Esophagus squamous epithelium (tissue), 5 donors: ENCODE results near the gene ZSWIM6. TPM values are rescaled to one million over a fixed set of nuclear protein-coding genes. Genes with fewer than 3 reads are reported as not detected.
A peak's percentile ranks its signal among the peaks of the same experiment; 100 is the strongest.

Source experiments
- DNase-seq: peaks from one replicate; lab custom pipeline; 2025; lab: John Stamatoyannopoulos, UW
- H3K27ac ChIP-seq, 4 donors: fragments of 200-600 bp; sonication (generic); one replicate each; pipeline ENCODE4 v1.5.1; 2016 to 2019; ENCODE audit warnings: mild to moderate bottlenecking in 1 of 4
- H3K27me3 ChIP-seq, 4 donors: fragments of 200-600 bp; sonication (generic); 1 replicate in 3 of 4; 2 replicates in 1 of 4; pipeline versions ENCODE4 v1.5.1 to v1.6.0; 2017 to 2021; ENCODE audit warnings: antibody characterized with exemption in 1 of 4
- H3K36me3 ChIP-seq, 3 donors: fragments of 200-600 bp; sonication (generic); one replicate each; pipeline ENCODE4 v1.5.1; 2016 to 2019
- H3K4me1 ChIP-seq, 3 donors: fragments of 200-600 bp; sonication (generic); one replicate each; pipeline ENCODE4 v1.5.1; 2017 to 2019
- H3K4me3 ChIP-seq, 4 donors: fragments of 200-600 bp; sonication (generic); 1 replicate in 3 of 4; 2 replicates in 1 of 4; pipeline ENCODE4 v1.5.1; 2016 to 2019; ENCODE audit warnings: mild to moderate bottlenecking in 2 of 4, moderate library complexity in 1 of 4
- H3K9me3 ChIP-seq, 3 donors: fragments of 200-600 bp; sonication (generic); one replicate each; pipeline ENCODE4 v1.5.1; 2016 to 2019
- POLR2A ChIP-seq, 4 donors: fragments of 450-650 bp; IDR thresholded peaks; one replicate each; pipeline ENCODE4 v1.6.1; 2017; ENCODE audit warnings: antibody characterized with exemption in 4 of 4, mild to moderate bottlenecking in 4 of 4, moderate library complexity in 3 of 4
- WGBS, 2 donors: methylation state at CpG; one replicate each; pipeline ENCODE4 v1.1.5; 2018; 5-methylcytosine and 5-hydroxymethylcytosine counted together
- intact Hi-C: fragments of 100-400 bp; cut with DNase I; formaldehyde crosslinking; loops from one replicate; pipeline ENCODE4 v1.15.0; 2022
- total RNA-seq, 4 donors: library from RNA; depleted of rRNA; stranded (reverse); fragments of >200 nt; gene quantifications; one replicate each; pipeline ENCODE4 v1.1.0, GENCODE V29; 2016
- TF ChIP-seq, protein P1 (sequence below), 6 experiments: fragments of 450-650 bp in 4 of 6; fragments of 200-600 bp in 2 of 6; sonication (generic) in 2 of 6; IDR thresholded peaks; one replicate each; pipeline ENCODE4 v1.5.1; 2016 to 2019; ENCODE audit warnings: antibody characterized with exemption in 6 of 6, mild to moderate bottlenecking in 4 of 6, moderate library complexity in 4 of 6
- donor health status: DM: yes; HTN: yes; CAD: no.

The ZSWIM6 gene
- total RNA-seq, 4 donors from 2014 or later, result 6.4 to 12.4 (median 8.8) TPM

DNA sequence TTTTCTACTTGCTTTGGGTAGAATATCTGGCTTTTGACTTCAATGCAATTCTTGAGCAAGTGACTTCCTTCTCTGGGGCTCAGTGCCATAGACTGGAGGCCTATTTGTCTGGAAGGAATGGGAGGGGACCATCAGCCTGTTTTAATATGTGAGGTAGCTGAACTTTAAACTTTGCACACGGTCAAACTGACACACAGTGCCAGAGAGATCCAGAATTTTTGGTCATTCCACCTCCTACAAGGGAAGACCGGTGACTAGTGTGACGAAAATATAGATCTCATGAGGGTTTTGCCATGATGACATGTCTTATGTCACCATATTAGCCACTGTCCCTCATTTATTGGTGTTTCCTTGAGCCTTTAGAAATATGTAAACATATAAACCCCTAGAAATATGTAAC is 44.6 kb upstream of the ZSWIM6 start:
- TF ChIP-seq, protein P1, sequence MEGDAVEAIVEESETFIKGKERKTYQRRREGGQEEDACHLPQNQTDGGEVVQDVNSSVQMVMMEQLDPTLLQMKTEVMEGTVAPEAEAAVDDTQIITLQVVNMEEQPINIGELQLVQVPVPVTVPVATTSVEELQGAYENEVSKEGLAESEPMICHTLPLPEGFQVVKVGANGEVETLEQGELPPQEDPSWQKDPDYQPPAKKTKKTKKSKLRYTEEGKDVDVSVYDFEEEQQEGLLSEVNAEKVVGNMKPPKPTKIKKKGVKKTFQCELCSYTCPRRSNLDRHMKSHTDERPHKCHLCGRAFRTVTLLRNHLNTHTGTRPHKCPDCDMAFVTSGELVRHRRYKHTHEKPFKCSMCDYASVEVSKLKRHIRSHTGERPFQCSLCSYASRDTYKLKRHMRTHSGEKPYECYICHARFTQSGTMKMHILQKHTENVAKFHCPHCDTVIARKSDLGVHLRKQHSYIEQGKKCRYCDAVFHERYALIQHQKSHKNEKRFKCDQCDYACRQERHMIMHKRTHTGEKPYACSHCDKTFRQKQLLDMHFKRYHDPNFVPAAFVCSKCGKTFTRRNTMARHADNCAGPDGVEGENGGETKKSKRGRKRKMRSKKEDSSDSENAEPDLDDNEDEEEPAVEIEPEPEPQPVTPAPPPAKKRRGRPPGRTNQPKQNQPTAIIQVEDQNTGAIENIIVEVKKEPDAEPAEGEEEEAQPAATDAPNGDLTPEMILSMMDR (IDR thresholded peaks at IDR 0.05), result no peak
- no peak for TF ChIP-seq POLR2A (IDR thresholded peaks at IDR 0.05)
- WGBS, 2 donors, result 92 to 94% methylated on average over 3 of the region's 3 CpGs
- Histone ChIP-seq H3K27ac (no peak overlapping the region), H3K4me1 (peaks cover 0 to 37% (median 7%) of the 10 kb centered on the region in 3 donors), H3K36me3 (no peaks in the 10 kb centered on the region), H3K9me3 (no peaks in the 10 kb centered on the region), H3K4me3 (no peak overlapping the region), H3K27me3 (no peaks in the 10 kb centered on the region)
- DNase-seq, result no peak
- intact Hi-C loops, result no loop called here

DNA sequence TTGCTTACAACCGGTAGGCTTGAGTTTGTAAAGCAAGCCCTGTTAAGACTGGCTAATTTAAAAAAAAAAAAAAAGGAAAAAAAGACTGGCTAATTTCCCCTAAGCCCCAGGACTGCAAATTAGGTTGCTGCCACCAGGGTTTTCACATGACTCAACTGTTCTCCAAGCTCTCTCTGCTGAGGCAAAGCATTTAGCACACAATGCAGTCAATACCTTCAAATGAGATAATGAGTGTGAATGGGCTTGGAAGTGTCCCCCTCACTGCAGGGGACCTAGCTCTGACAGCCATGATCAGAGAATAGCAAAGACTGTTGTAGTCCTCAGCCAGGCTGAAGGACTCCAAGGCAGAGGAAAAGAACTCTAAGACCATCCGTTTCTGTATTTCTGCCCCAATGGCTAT is 42.8 kb upstream of the ZSWIM6 start:
- TF ChIP-seq, protein P1 (IDR thresholded peaks at IDR 0.05), result peak in 2 of 6 experiments; percentile 14 to 23
- TF ChIP-seq POLR2A (IDR thresholded peaks at IDR 0.05), result no peak
- Histone ChIP-seq H3K4me1 (peaks cover 7 to 55% (median 10%) of the 10 kb centered on the region in 3 donors), H3K27me3 (no peaks in the 10 kb centered on the region), H3K27ac (peak overlapping the region in 1 of 4 donors; percentile 6), H3K4me3 (no peak overlapping the region), H3K36me3 (no peaks in the 10 kb centered on the region), H3K9me3 (no peaks in the 10 kb centered on the region)
- intact Hi-C loops, result no loop called here
- no peak for DNase-seq
- WGBS, 2 donors, result 65 to 67% methylated on average over 2 of the region's 2 CpGs

DNA sequence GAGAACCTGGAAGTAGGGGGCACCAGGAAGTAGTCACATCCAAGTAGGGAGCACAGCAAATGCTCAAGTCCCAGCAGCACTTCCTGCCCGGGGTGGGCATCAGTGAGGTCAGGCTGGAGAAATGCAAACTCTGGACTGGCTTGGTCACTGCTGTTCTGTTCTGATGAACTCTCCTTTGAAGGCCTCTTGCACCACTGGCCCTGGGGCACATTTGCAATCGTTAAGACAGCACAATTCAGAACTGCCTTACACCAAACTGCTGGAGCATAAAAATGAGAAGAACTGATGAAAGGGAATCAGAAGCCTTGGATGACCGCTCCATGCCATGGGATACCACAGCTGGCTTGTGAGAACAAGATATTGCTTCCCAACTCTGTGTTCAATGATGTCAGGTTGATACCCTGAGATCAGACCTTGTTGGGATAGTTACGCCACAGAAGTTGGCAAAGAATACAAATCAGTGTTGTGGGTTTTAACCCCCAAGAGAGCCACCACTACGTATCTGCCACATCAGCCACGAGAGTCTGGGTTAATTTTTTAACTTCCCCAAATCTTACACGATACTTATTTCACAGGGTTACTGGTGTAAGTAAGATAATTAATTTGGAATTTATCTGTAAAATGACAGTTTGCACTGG is 42.3 kb upstream of the ZSWIM6 start:
- no peaks in the 10 kb centered on the region for H3K36me3 ChIP-seq
- intact Hi-C loops, result no loop called here
- H3K27ac ChIP-seq, result peak overlapping the region in 2 of 4 donors; percentile 74 to 76
- H3K4me3 ChIP-seq, result no peak overlapping the region
- no peaks in the 10 kb centered on the region for H3K27me3 ChIP-seq
- DNase-seq, result no peak
- no peak for TF ChIP-seq POLR2A (IDR thresholded peaks at IDR 0.05)
- TF ChIP-seq, protein P1 (IDR thresholded peaks at IDR 0.05), result no peak
- H3K4me1 ChIP-seq, result peaks cover 7 to 55% (median 10%) of the 10 kb centered on the region in 3 donors
- WGBS, 2 donors, result 73 to 83% methylated on average over 7 of the region's 7 CpGs
- H3K9me3 ChIP-seq, result no peaks in the 10 kb centered on the region

DNA sequence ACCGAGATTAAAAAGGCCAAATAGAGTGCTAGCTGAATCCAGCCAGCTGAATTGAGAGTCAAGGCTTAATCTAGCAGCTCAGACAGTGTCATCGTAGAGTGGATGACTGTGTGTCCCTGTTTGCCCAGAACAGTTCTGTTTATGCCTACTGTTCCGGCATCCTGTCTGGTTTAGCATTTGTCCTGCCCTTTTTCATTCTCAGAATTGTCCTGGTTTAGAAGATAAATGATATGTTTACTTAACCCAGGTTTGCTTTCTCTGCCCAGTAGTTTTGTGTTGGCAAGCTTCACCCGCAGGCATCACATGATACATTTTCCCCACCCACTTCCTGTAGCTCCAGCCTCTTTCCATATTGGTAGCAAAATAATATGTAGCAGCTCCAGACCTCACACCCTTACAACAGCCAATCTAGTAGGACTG is 41.3 kb upstream of the ZSWIM6 start:
- H3K27ac ChIP-seq, result peak overlapping the region; percentile 48 to 76 (median 72)
- DNase-seq, result no peak

More for the DNA sequence above, 41.3 kb upstream of the ZSWIM6 start:
- no peak for TF ChIP-seq POLR2A (IDR thresholded peaks at IDR 0.05)
- TF ChIP-seq, protein P1 (IDR thresholded peaks at IDR 0.05), result no peak
- Histone ChIP-seq H3K36me3 (no peaks in the 10 kb centered on the region), H3K4me1 (peaks cover 7 to 59% (median 10%) of the 10 kb centered on the region in 3 donors), H3K9me3 (no peaks in the 10 kb centered on the region), H3K27me3 (no peaks in the 10 kb centered on the region), H3K4me3 (no peak overlapping the region)
- intact Hi-C loops, result no loop called here
- WGBS, 2 donors, result 16 to 23% methylated on average over 4 of the region's 4 CpGs
